Esophagus muscularis mucosa (tissue), 4 donors: Measurements from ENCODE around the gene STAMBPL1. TPM values are rescaled to one million over a fixed set of nuclear protein-coding genes. Genes with fewer than 3 reads are reported as not detected.

Source experiments
- DNase-seq: peaks from one replicate; pipeline ENCODE4 v3.0.0-alpha.2; 2017; ENCODE audit errors: extremely low spot score
- H3K27ac ChIP-seq, 4 donors: fragments of 200-600 bp; sonication (generic); replicated peaks in 1 of 4; 1 replicate in 3 of 4; 2 replicates in 1 of 4; pipeline ENCODE4 v1.5.1; 2016 to 2019; ENCODE audit warnings: mild to moderate bottlenecking in 1 of 4
- H3K27me3 ChIP-seq, 4 donors: fragments of 200-600 bp; sonication (generic); one replicate each; pipeline versions ENCODE4 v1.5.1 to v1.6.0; 2016 to 2019
- H3K36me3 ChIP-seq, 4 donors: fragments of 200-600 bp; sonication (generic); one replicate each; pipeline ENCODE4 v1.5.1; 2016 to 2019
- H3K4me1 ChIP-seq, 4 donors: fragments of 200-600 bp; sonication (generic); one replicate each; pipeline ENCODE4 v1.5.1; 2016 to 2019
- H3K4me3 ChIP-seq, 4 donors: fragments of 200-600 bp; sonication (generic); 1 replicate in 2 of 4; 2 replicates in 2 of 4; pipeline ENCODE4 v1.5.1; 2016 to 2019; ENCODE audit warnings: mild to moderate bottlenecking in 4 of 4, moderate library complexity in 1 of 4
- H3K9me3 ChIP-seq, 4 donors: fragments of 200-600 bp; sonication (generic); 1 replicate in 3 of 4; 2 replicates in 1 of 4; pipeline ENCODE4 v1.5.1; 2016 to 2019
- EP300 ChIP-seq: sonication (generic); formaldehyde crosslinking; IDR thresholded peaks from one replicate; pipeline ENCODE4 v1.6.1; 2017; ENCODE audit warnings: antibody characterized with exemption
- POLR2A ChIP-seq: fragments of 450-650 bp; IDR thresholded peaks from one replicate; pipeline ENCODE4 v1.6.1; 2017; ENCODE audit warnings: antibody characterized with exemption, moderate library complexity, mild to moderate bottlenecking, low read depth
- POLR2AphosphoS5 ChIP-seq, 2 donors: sonication (generic); formaldehyde crosslinking; IDR thresholded peaks; one replicate each; pipeline ENCODE4 v1.6.1; 2017; ENCODE audit warnings: antibody characterized with exemption in 2 of 2
- WGBS: methylation state at CpG from one replicate; pipeline ENCODE4 v1.1.5; 2018; 5-methylcytosine and 5-hydroxymethylcytosine counted together
- intact Hi-C: fragments of 100-400 bp; cut with DNase I; formaldehyde crosslinking; loops from one replicate; pipeline ENCODE4 v1.15.1; 2023
- total RNA-seq, 4 donors: library from RNA; depleted of rRNA; stranded (reverse); fragments of >200 nt; gene quantifications; one replicate each; pipeline versions ENCODE4 v1.1.0 to v1.2.1, GENCODE V29; 2016
- TF ChIP-seq, protein P1 (sequence below), 3 experiments: fragments of 200-600 bp in 2 of 3; fragments of 450-650 bp in 1 of 3; sonication (generic) in 2 of 3; IDR thresholded peaks; one replicate each; pipeline ENCODE4 v1.5.1; 2017 to 2019; ENCODE audit warnings: antibody characterized with exemption in 3 of 3, mild to moderate bottlenecking in 2 of 3, moderate library complexity in 1 of 3

The STAMBPL1 gene
- total RNA-seq, 4 donors from 2014 or later, result 8.6 to 27.4 (median 14.7) TPM

DNA sequence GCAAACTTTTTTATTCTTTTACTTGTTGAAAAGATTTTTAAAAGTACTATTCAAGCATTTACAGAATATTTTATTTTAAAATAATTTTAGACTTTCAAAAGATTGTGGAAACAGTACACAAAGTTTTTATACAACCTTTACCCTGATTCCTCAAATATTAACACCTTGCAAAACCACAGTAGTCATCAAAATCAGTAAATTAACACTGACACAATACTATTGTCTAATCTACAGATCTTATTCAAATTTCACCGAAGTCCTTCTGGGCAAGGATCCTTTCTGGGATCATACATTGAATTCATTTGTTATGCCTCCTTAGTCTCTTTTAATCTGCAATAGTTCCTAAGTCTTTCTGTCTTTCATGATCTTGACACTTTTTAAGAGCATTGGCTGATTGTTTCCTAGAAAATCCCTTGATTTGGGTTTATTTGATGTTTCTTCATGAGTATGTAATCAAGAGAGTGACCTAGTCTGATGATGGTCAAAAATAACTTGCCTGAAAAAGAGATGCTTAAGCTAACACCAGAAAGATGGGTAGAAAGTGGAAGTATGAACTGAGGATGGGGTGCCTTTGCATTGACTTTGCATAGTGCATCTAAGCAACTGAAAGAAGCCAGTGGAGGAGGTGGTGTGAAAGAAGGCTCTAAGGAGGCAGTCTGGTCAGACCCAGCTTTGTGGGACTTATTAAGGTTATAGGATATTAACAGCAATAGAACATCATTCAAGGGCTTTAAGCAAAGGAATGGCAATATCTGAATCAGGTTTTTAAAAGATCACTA, 9.7 kb downstream of the STAMBPL1 start:
- intact Hi-C loops, result no loop called here
- 97% methylated on average over 1 of the region's 1 CpG for WGBS
- Histone ChIP-seq H3K4me3 (no peak overlapping the region), H3K4me1 (peaks cover 2 to 21% (median 13%) of the 10 kb centered on the region in 4 donors), H3K36me3 (no peaks in the 10 kb centered on the region), H3K27me3 (no peaks in the 10 kb centered on the region), H3K9me3 (no peaks in the 10 kb centered on the region), H3K27ac (no peak overlapping the region)
- TF ChIP-seq, protein P1, sequence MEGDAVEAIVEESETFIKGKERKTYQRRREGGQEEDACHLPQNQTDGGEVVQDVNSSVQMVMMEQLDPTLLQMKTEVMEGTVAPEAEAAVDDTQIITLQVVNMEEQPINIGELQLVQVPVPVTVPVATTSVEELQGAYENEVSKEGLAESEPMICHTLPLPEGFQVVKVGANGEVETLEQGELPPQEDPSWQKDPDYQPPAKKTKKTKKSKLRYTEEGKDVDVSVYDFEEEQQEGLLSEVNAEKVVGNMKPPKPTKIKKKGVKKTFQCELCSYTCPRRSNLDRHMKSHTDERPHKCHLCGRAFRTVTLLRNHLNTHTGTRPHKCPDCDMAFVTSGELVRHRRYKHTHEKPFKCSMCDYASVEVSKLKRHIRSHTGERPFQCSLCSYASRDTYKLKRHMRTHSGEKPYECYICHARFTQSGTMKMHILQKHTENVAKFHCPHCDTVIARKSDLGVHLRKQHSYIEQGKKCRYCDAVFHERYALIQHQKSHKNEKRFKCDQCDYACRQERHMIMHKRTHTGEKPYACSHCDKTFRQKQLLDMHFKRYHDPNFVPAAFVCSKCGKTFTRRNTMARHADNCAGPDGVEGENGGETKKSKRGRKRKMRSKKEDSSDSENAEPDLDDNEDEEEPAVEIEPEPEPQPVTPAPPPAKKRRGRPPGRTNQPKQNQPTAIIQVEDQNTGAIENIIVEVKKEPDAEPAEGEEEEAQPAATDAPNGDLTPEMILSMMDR (IDR thresholded peaks at IDR 0.05), result no peak
- no peak for TF ChIP-seq EP300
- no peak for TF ChIP-seq POLR2AphosphoS5 (IDR thresholded peaks at IDR 0.05)
- TF ChIP-seq POLR2A, result no peak
- no peak for DNase-seq

DNA sequence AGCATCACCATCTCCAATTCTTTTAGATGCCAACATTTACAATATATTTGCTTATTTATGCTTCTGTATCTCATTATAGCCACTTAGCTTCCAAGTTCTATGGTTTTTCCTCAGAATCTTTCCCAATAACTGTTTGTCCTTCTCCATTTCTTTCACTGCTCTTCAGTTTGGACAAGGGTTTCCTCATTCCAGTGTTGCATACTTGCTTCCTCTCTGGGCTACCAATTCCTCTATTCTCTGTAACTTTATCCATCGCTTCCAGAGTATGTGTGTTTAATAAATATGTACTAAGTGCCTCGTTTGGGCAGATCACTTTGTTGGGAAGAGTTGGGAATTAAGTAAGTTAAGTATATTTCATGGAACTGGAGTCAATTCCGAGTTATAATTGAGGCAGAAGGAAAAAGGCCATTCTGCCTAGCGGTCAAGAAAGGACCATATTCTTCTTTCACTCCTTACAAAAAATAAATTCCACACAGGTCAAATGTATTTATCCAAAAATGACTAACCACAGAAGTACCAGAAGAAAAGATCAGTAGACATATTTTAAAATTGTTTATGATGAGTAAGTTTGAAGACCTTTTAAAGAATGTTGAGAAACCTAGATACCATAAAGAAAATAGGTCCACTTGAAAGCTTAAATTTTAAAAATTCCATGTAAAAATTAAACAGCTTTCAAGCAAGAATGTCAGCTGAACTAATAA, 10.8 kb downstream of the STAMBPL1 start:
- no peak overlapping the region for H3K27ac ChIP-seq
- no peaks in the 10 kb centered on the region for H3K9me3 ChIP-seq
- H3K36me3 ChIP-seq, result no peaks in the 10 kb centered on the region
- intact Hi-C loops, result no loop called here
- TF ChIP-seq POLR2A, result no peak
- TF ChIP-seq EP300, result no peak
- no peak for TF ChIP-seq POLR2AphosphoS5 (IDR thresholded peaks at IDR 0.05)
- TF ChIP-seq, protein P1 (IDR thresholded peaks at IDR 0.05), result no peak
- no peak for DNase-seq
- peaks cover 2 to 25% (median 13%) of the 10 kb centered on the region in 4 donors for H3K4me1 ChIP-seq
- WGBS, result 91% methylated on average over 4 of the region's 4 CpGs
- no peak overlapping the region for H3K4me3 ChIP-seq
- H3K27me3 ChIP-seq, result no peaks in the 10 kb centered on the region

- no peaks in the 10 kb centered on the region for H3K9me3 ChIP-seq
- H3K4me3 ChIP-seq, result no peak overlapping the region
- H3K4me1 ChIP-seq, result peaks cover 11 to 38% (median 25%) of the 10 kb centered on the region in 4 donors
- no peaks in the 10 kb centered on the region for H3K36me3 ChIP-seq
- H3K27ac ChIP-seq, result peak overlapping the region in 2 of 4 donors; percentile 0 to 19
- H3K27me3 ChIP-seq, result no peaks in the 10 kb centered on the region
- no peak for TF ChIP-seq POLR2AphosphoS5 (IDR thresholded peaks at IDR 0.05)
- no peak for TF ChIP-seq POLR2A
- no peak for TF ChIP-seq EP300
- TF ChIP-seq, protein P1 (IDR thresholded peaks at IDR 0.05), result no peak
- WGBS, result 57% methylated on average over 2 of the region's 2 CpGs
- intact Hi-C loops, result no loop called here
- DNase-seq, result no peak
These were observed 12.3 kb downstream of the STAMBPL1 start for GRCh38 chr10:88892222-88892967.

DNA sequence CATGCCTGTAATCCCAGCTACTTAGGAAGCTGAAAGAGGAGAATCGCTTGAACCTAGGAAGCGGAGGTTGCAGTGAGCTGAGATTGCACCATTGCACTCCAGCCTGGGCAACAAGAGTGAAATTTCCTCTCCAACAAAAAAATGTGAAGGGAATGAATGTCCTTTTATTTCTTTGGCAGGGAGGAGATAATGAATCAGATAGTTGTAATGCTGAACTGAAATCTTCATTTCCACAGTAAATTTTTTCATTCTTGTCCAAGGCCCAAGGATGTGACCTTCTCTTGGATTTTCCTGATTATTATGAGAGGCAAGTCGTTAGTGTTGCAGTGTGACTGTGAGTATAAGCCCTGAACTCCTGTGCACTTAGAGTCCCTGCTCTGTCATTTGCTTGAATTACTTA, 13.6 kb downstream of the STAMBPL1 start:
- no peak for DNase-seq
- H3K9me3 ChIP-seq, result no peaks in the 10 kb centered on the region
- H3K4me3 ChIP-seq, result no peak overlapping the region
- H3K4me1 ChIP-seq, result peaks cover 11 to 44% (median 24%) of the 10 kb centered on the region in 4 donors
- TF ChIP-seq POLR2A (no peak), POLR2AphosphoS5 (IDR thresholded peaks at IDR 0.05) (no peak), EP300 (no peak)
- TF ChIP-seq, protein P1 (IDR thresholded peaks at IDR 0.05), result no peak
- intact Hi-C loops, result no loop called here
- no peaks in the 10 kb centered on the region for H3K36me3 ChIP-seq
- H3K27ac ChIP-seq, result peak overlapping the region in 2 of 4 donors; percentile 19 to 24
- WGBS, result 62% methylated on average over 3 of the region's 3 CpGs
- no peaks in the 10 kb centered on the region for H3K27me3 ChIP-seq
